Breast epithelium (tissue), 4 donors: ENCODE measurements around the gene SLC35F4. TPM values are rescaled to one million over a fixed set of nuclear protein-coding genes. Genes with fewer than 3 reads are reported as not detected.

Experiments used
- DNase-seq, 2 donors: peaks; one replicate each; pipeline ENCODE4 v3.0.0-alpha.2; 2019; ENCODE audit warnings: low spot score in 2 of 2
- H3K27ac ChIP-seq, 2 donors: fragments of 200-600 bp; sonication (generic) in 1 of 2; one replicate each; pipeline ENCODE4 v1.5.1; 2016 to 2019; ENCODE audit warnings: mild to moderate bottlenecking in 1 of 2
- H3K27me3 ChIP-seq, 2 donors: fragments of 200-600 bp; sonication (generic) in 1 of 2; one replicate each; pipeline versions ENCODE4 v1.5.1 to v1.6.0; 2017 to 2019; ENCODE audit warnings: control low read depth in 1 of 2, mild to moderate bottlenecking in 1 of 2
- H3K36me3 ChIP-seq: fragments of 200-600 bp; one replicate; pipeline ENCODE4 v1.5.1; 2019
- H3K4me1 ChIP-seq, 2 donors: fragments of 200-600 bp; sonication (generic); one replicate each; pipeline ENCODE4 v1.5.1; 2016 to 2019; ENCODE audit warnings: control low read depth in 1 of 2
- H3K4me3 ChIP-seq, 3 donors: fragments of 200-600 bp; sonication (generic); 1 replicate in 2 of 3; 2 replicates in 1 of 3; pipeline ENCODE4 v1.5.1; 2016 to 2019; ENCODE audit warnings: mild to moderate bottlenecking in 3 of 3, moderate library complexity in 2 of 3
- H3K9me3 ChIP-seq, 2 donors: fragments of 200-600 bp; sonication (generic) in 1 of 2; one replicate each; pipeline ENCODE4 v1.5.1; 2016 to 2019; ENCODE audit warnings: control low read depth in 1 of 2
- CTCF ChIP-seq, 3 donors: fragments of 450-650 bp; IDR thresholded peaks; one replicate each; pipeline ENCODE4 v1.5.1; 2016 to 2017; ENCODE audit warnings: antibody characterized with exemption in 3 of 3, mild to moderate bottlenecking in 3 of 3, moderate library complexity in 3 of 3
- POLR2A ChIP-seq: fragments of 450-650 bp; IDR thresholded peaks from one replicate; pipeline ENCODE4 v1.6.1; 2016; ENCODE audit warnings: antibody characterized with exemption, mild to moderate bottlenecking, moderate library complexity
- POLR2AphosphoS5 ChIP-seq, 3 donors: sonication (generic); formaldehyde crosslinking; IDR thresholded peaks; one replicate each; pipeline ENCODE4 v1.6.1; 2017; ENCODE audit warnings: antibody characterized with exemption in 3 of 3
- intact Hi-C: fragments of 100-400 bp; cut with DNase I; formaldehyde crosslinking; loops from one replicate; pipeline ENCODE4 v1.15.1; 2023; ENCODE audit warnings: low total_unique reads
- total RNA-seq, 3 donors: library from RNA; depleted of rRNA; stranded (reverse); fragments of >200 nt; gene quantifications; one replicate each; pipeline ENCODE4 v1.1.0, GENCODE V29; 2016

Gene SLC35F4
- total RNA-seq, 3 donors from 2014 or later = not detected

- Histone ChIP-seq H3K27me3 (no peaks in the 10 kb centered on the region), H3K9me3 (no peaks in the 10 kb centered on the region), H3K36me3 (no peaks in the 10 kb centered on the region), H3K4me1 (no peaks in the 10 kb centered on the region), H3K27ac (no peak overlapping the region), H3K4me3 (no peak overlapping the region)
- peak in 1 of 2 donors; percentile 44 for DNase-seq
- intact Hi-C loops = no loop called here
- no peak for TF ChIP-seq POLR2A
- TF ChIP-seq CTCF (IDR thresholded peaks at IDR 0.05) = no peak
- no peak for TF ChIP-seq POLR2AphosphoS5 (IDR thresholded peaks at IDR 0.05)
These were observed 23.4 kb upstream of the SLC35F4 start for GRCh38 chr14:57889245-57889644.

GRCh38 chr14:57884175-57884574 lies 18.3 kb upstream of the SLC35F4 start:
- Histone ChIP-seq H3K27ac (no peak overlapping the region), H3K9me3 (no peaks in the 10 kb centered on the region), H3K4me3 (no peak overlapping the region), H3K4me1 (no peaks in the 10 kb centered on the region), H3K27me3 (no peaks in the 10 kb centered on the region), H3K36me3 (no peaks in the 10 kb centered on the region)
- intact Hi-C loops = no loop called here
- DNase-seq = no peak
- no peak for TF ChIP-seq POLR2A
- no peak for TF ChIP-seq CTCF (IDR thresholded peaks at IDR 0.05)
- TF ChIP-seq POLR2AphosphoS5 (IDR thresholded peaks at IDR 0.05) = no peak

GRCh38 chr14:57883061-57883460 lies 17.2 kb upstream of the SLC35F4 start:
- no peak overlapping the region for H3K4me3 ChIP-seq
- intact Hi-C loops = no loop called here
- no peaks in the 10 kb centered on the region for H3K4me1 ChIP-seq
- no peaks in the 10 kb centered on the region for H3K36me3 ChIP-seq
- no peak for DNase-seq
- no peaks in the 10 kb centered on the region for H3K27me3 ChIP-seq
- TF ChIP-seq POLR2AphosphoS5 (IDR thresholded peaks at IDR 0.05) (no peak), CTCF (IDR thresholded peaks at IDR 0.05) (no peak), POLR2A (no peak)
- H3K9me3 ChIP-seq = no peaks in the 10 kb centered on the region
- no peak overlapping the region for H3K27ac ChIP-seq

- DNase-seq = no peak
- Histone ChIP-seq H3K27ac (no peak overlapping the region), H3K4me1 (no peaks in the 10 kb centered on the region), H3K27me3 (no peaks in the 10 kb centered on the region), H3K9me3 (no peaks in the 10 kb centered on the region), H3K36me3 (no peaks in the 10 kb centered on the region), H3K4me3 (no peak overlapping the region)
- intact Hi-C loops = no loop called here
- TF ChIP-seq POLR2AphosphoS5 (IDR thresholded peaks at IDR 0.05) (no peak), CTCF (IDR thresholded peaks at IDR 0.05) (no peak), POLR2A (no peak)
These were observed 13.6 kb upstream of the SLC35F4 start for GRCh38 chr14:57879516-57879915.

- Histone ChIP-seq H3K9me3 (no peaks in the 10 kb centered on the region), H3K4me3 (no peak overlapping the region), H3K27me3 (peaks cover 0 to 5% of the 10 kb centered on the region in 2 donors), H3K36me3 (no peaks in the 10 kb centered on the region), H3K4me1 (no peaks in the 10 kb centered on the region), H3K27ac (no peak overlapping the region)
- intact Hi-C loops = no loop called here
- DNase-seq = no peak
- no peak for TF ChIP-seq POLR2A
- no peak for TF ChIP-seq POLR2AphosphoS5 (IDR thresholded peaks at IDR 0.05)
- no peak for TF ChIP-seq CTCF (IDR thresholded peaks at IDR 0.05)
These were observed 10.1 kb upstream of the SLC35F4 start for GRCh38 chr14:57875985-57876384.
